ENCODE data around the gene BICC1. TPM values are rescaled to one million over a fixed set of nuclear protein-coding genes. Genes with fewer than 3 reads are reported as not detected.

Gene BICC1
- total RNA-seq, 4 donors from 2014 or later, result 1.3 to 29.7 (median 17.5) TPM

- H3K4me1 ChIP-seq, result no peaks in the 10 kb centered on the region
- intact Hi-C loops (cut with DNase I; ENCODE audit: low total_unique reads), result no loop called here
- no peak overlapping the region for H3K4me3 ChIP-seq
- no peaks in the 10 kb centered on the region for H3K27me3 ChIP-seq
- DNase-seq, result no peak
- H3K27ac ChIP-seq, result no peak overlapping the region
- TF ChIP-seq POLR2A (IDR thresholded peaks at IDR 0.05), result no peak
- no peak for TF ChIP-seq CTCF (IDR thresholded peaks at IDR 0.05)
- peaks cover 0 to 25% of the 10 kb centered on the region in 2 donors for H3K9me3 ChIP-seq
- no peaks in the 10 kb centered on the region for H3K36me3 ChIP-seq
Observed at GRCh38 chr10:58529077-58529728, 16.5 kb downstream of the BICC1 start.

- peaks cover 0 to 32% of the 10 kb centered on the region in 2 donors for H3K9me3 ChIP-seq
- no peaks in the 10 kb centered on the region for H3K36me3 ChIP-seq
- no peak overlapping the region for H3K27ac ChIP-seq
- intact Hi-C loops (cut with DNase I; ENCODE audit: low total_unique reads), result no loop called here
- no peak overlapping the region for H3K4me3 ChIP-seq
- H3K4me1 ChIP-seq, result no peaks in the 10 kb centered on the region
- no peak for DNase-seq
- peak in 1 of 4 experiments; percentile 44 for TF ChIP-seq CTCF (IDR thresholded peaks at IDR 0.05)
- no peak for TF ChIP-seq POLR2A (IDR thresholded peaks at IDR 0.05)
- no peaks in the 10 kb centered on the region for H3K27me3 ChIP-seq
Observed at GRCh38 chr10:58531084-58531695, 18.5 kb downstream of the BICC1 start.

GRCh38 chr10:58535311-58535710 lies 22.6 kb downstream of the BICC1 start:
- Histone ChIP-seq H3K4me1 (no peaks in the 10 kb centered on the region), H3K27ac (no peak overlapping the region), H3K36me3 (no peaks in the 10 kb centered on the region), H3K9me3 (peaks cover 0 to 27% of the 10 kb centered on the region in 2 donors), H3K4me3 (no peak overlapping the region), H3K27me3 (no peaks in the 10 kb centered on the region)
- TF ChIP-seq CTCF (IDR thresholded peaks at IDR 0.05) (no peak), POLR2A (IDR thresholded peaks at IDR 0.05) (no peak)
- DNase-seq, result no peak
- intact Hi-C loops (cut with DNase I; ENCODE audit: low total_unique reads), result no loop called here

- TF ChIP-seq POLR2A (IDR thresholded peaks at IDR 0.05), result no peak
- no peak for TF ChIP-seq CTCF (IDR thresholded peaks at IDR 0.05)
- no peaks in the 10 kb centered on the region for H3K27me3 ChIP-seq
- H3K4me1 ChIP-seq, result no peaks in the 10 kb centered on the region
- intact Hi-C loops (cut with DNase I; ENCODE audit: low total_unique reads), result no loop called here
- H3K27ac ChIP-seq, result no peak overlapping the region
- no peak overlapping the region for H3K4me3 ChIP-seq
- DNase-seq, result no peak
- H3K36me3 ChIP-seq, result no peaks in the 10 kb centered on the region
- H3K9me3 ChIP-seq, result no peaks in the 10 kb centered on the region
Observed at GRCh38 chr10:58543141-58543540, 30.5 kb downstream of the BICC1 start.

- no peak for TF ChIP-seq CTCF (IDR thresholded peaks at IDR 0.05)
- TF ChIP-seq POLR2A (IDR thresholded peaks at IDR 0.05), result no peak
- intact Hi-C loops (cut with DNase I; ENCODE audit: low total_unique reads), result no loop called here
- Histone ChIP-seq H3K36me3 (no peaks in the 10 kb centered on the region), H3K9me3 (no peaks in the 10 kb centered on the region), H3K27ac (no peak overlapping the region), H3K27me3 (no peaks in the 10 kb centered on the region), H3K4me3 (no peak overlapping the region), H3K4me1 (no peaks in the 10 kb centered on the region)
- no peak for DNase-seq
Observed at GRCh38 chr10:58544135-58544534, 31.5 kb downstream of the BICC1 start.
